Stimulated activated effector memory CD8-positive, alpha-beta T cell treated with anti-CD3 and anti-CD28 coated beads, Interleukin-12 subunit alpha, Interleukin-12 subunit beta, amount 100 ng/mL, for 72 hours (primary cell): ENCODE measurements around the gene BICRAL.
"Not testable (repeated sequence)": the region's sequence is repeated elsewhere in the genome, so short reads cannot be mapped to it uniquely, and the experiment has no call there.

ENCODE experiments used
- ATAC-seq: fragments of 150-1000 bp; cut with Tn5 transposase; 2 replicates; pipeline ENCODE4 v1.10.0; 2021
- DNase-seq, 2 donors: peaks; one replicate each; pipeline ENCODE4 v3.0.0; 2021 to 2022; ENCODE audit warnings: low spot score in 2 of 2
- H3K27ac Mint-ChIP-seq: one replicate; pipeline ENCODE4 v1.8.0; 2022; ENCODE audit warnings: mild to moderate bottlenecking, mixed read lengths
- H3K36me3 Mint-ChIP-seq: one replicate; pipeline ENCODE4 v1.8.0; 2022; ENCODE audit warnings: mild to moderate bottlenecking, mixed read lengths
- H3K4me1 Mint-ChIP-seq: one replicate; pipeline ENCODE4 v1.8.0; 2022; ENCODE audit warnings: mixed read lengths
- H3K4me3 Mint-ChIP-seq: one replicate; pipeline ENCODE4 v1.8.0; 2022; ENCODE audit warnings: mild to moderate bottlenecking, mixed read lengths
- H3K9me3 Mint-ChIP-seq: one replicate; pipeline ENCODE4 v1.8.0; 2022; ENCODE audit warnings: mixed read lengths

Gene BICRAL

GRCh38 chr6:42841844-42842584 is 60.2 kb downstream of the BICRAL start:
- DNase-seq (no peak), ATAC-seq (peak; percentile 62)
- H3K36me3 Mint-ChIP-seq, result peaks cover 40% of the 10 kb centered on the region
- H3K9me3 Mint-ChIP-seq, result no peaks in the 10 kb centered on the region
- no peak overlapping the region for H3K4me3 Mint-ChIP-seq
- peak overlapping the region; percentile 72 for H3K27ac Mint-ChIP-seq
- peaks cover 28% of the 10 kb centered on the region for H3K4me1 Mint-ChIP-seq

DNA sequence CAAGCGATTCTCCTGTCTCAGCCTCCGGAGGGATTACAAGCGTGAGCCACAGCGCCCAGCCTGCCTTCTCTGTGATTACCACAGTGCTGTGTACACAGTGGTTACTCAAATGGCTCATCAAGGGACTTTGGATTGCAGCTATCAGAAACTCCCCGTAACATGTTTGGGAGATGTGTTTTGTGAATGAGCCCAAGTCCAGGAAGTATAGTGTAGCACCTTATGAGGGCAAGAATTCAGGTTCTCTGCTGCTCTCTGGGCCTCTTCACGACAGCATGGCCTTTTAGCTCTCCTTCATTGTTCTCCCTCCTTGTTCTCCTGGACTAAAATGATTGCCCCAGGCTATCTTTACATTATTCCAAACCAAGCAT is 63.5 kb downstream of the BICRAL start:
- Mint-ChIP-seq H3K4me1 (peaks cover 28% of the 10 kb centered on the region), H3K36me3 (peaks cover 37% of the 10 kb centered on the region), H3K9me3 (no peaks in the 10 kb centered on the region), H3K4me3 (no peak overlapping the region), H3K27ac (no peak overlapping the region)
- ATAC-seq, result no peak
- no peak for DNase-seq

- Mint-ChIP-seq H3K4me3 (no peak overlapping the region), H3K36me3 (peaks cover 45% of the 10 kb centered on the region), H3K27ac (peak overlapping the region; percentile 64), H3K4me1 (peaks cover 24% of the 10 kb centered on the region), H3K9me3 (no peaks in the 10 kb centered on the region)
- no peak for DNase-seq
- no peak for ATAC-seq
Observed at GRCh38 chr6:42846505-42846904, 64.7 kb downstream of the BICRAL start.

- Mint-ChIP-seq H3K9me3 (no peaks in the 10 kb centered on the region), H3K4me1 (peaks cover 7% of the 10 kb centered on the region), H3K36me3 (peaks cover 60% of the 10 kb centered on the region), H3K4me3 (no peak overlapping the region), H3K27ac (no peak overlapping the region)
- DNase-seq (no peak), ATAC-seq (no peak)
Observed at GRCh38 chr6:42848700-42849099, 66.8 kb downstream of the BICRAL start.

DNA sequence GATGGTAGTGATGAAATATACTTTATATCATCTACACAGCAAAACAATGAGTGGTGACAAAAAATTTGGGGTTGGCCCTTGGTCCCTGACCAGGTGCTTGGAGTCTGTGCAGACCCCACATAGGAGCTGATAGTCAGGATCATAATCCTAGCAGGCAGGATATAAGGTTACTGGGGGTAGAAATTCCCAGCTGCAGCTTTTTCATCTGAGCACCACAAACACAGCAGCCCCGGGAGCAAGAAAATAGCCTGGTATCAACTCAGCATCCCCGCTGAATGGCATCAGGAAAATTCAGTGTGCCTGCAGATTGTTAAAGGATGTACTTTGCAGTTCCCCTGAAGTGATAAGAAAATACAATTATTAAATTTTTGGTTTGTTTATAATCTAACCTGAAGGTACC is 69.7 kb downstream of the BICRAL start:
- H3K4me3 Mint-ChIP-seq, result no peak overlapping the region

GRCh38 chr6:42860036-42860435 is 78.2 kb downstream of the BICRAL start:
- H3K9me3 Mint-ChIP-seq, result no peaks in the 10 kb centered on the region
- DNase-seq (no peak), ATAC-seq (no peak)
- H3K36me3 Mint-ChIP-seq, result peaks cover 100% of the 10 kb centered on the region
- no peak overlapping the region for H3K4me3 Mint-ChIP-seq
- H3K27ac Mint-ChIP-seq, result no peak overlapping the region
- H3K4me1 Mint-ChIP-seq, result no peaks in the 10 kb centered on the region

More for the DNA sequence above, 69.7 kb downstream of the BICRAL start:
- no peak overlapping the region for H3K27ac Mint-ChIP-seq
- H3K9me3 Mint-ChIP-seq, result no peaks in the 10 kb centered on the region
- H3K36me3 Mint-ChIP-seq, result peaks cover 64% of the 10 kb centered on the region
- H3K4me1 Mint-ChIP-seq, result no peaks in the 10 kb centered on the region
- DNase-seq (no peak), ATAC-seq (no peak)

DNA sequence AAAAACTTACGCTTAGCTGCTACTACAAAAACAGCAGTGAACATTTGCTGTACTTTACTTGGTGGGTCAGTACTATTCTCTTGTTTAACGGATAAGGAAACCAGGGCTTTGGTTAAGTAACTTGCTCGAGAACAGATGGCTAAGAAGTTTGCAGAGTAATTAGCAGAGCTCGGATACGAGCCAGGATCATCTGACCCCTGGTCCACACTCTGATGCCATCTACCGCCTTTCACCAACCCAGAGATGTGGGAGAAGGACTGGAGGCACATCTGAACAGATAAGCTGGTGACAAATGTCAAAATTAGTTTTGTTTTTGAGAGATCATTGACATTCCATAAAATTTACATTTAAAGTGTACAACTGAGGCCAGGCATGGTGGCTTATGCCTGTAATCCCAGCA is 78.6 kb downstream of the BICRAL start:
- Mint-ChIP-seq H3K27ac (no peak overlapping the region), H3K4me3 (no peak overlapping the region)

DNA sequence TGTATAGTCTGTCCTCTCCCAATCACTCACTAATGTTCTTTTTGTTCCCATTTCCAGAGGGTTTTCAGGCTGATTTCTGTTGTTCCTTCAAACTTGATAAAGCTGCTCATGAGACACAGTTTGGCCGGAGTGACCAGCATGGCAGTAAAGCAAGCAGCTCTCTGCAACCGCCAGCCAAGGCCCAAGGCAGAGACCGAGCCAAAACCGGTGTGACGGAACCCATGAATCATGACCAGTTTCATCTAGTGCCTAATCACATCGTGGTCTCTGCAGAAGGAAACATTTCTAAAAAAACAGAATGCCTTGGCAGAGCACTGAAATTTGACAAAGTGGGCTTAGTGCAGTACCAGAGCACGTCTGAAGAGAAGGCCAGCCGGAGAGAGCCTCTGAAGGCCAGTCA is 82.8 kb downstream of the BICRAL start:
- Mint-ChIP-seq H3K36me3 (peaks cover 85% of the 10 kb centered on the region), H3K4me1 (no peaks in the 10 kb centered on the region), H3K4me3 (no peak overlapping the region), H3K9me3 (no peaks in the 10 kb centered on the region), H3K27ac (peak overlapping the region; percentile 78)
- ATAC-seq, result no peak
- DNase-seq, result no peak

More for the DNA sequence above, 78.6 kb downstream of the BICRAL start:
- Mint-ChIP-seq H3K4me1 (no peaks in the 10 kb centered on the region), H3K9me3 (no peaks in the 10 kb centered on the region), H3K36me3 (peaks cover 100% of the 10 kb centered on the region)
- DNase-seq (no peak), ATAC-seq (no peak)

DNA sequence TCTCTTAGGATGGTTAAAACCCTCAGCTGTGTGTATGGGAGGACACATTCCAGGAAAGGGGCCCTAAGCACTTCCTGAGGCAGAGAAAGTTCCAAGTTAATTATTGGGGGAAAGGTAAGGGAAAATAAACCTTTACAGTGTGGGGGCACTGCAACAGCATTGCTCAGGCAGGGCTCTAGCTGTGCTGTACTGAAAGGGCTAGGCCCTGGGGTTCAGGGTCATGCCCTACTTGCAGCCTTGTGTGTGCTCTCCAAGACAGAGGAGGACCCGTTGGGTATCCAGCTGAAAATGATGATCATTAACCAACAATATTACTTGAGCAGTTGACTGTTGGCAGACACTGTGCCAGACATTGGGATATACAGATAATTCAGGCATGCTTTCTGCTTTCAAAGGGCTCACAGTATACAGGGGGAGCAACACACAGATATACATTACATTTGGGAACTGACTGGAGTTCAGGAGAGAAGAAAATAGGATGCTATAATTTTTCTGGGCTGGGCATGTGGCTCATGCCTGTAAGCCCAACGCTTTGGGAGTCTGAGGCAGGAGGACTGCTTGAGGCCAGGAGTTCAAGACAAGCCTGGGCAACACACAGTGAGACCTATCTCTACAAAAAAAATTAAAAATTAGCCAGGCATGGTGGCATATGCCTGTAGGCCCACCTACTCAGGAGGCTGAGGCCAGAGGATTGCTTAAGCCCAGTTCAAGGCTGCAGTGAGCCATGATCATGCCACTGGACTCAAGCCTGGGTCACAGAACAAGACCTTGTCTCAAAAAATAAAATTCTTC is 88.5 kb downstream of the BICRAL start:
- no peak for ATAC-seq
- Mint-ChIP-seq H3K9me3 (no peaks in the 10 kb centered on the region), H3K27ac (peak overlapping the region; percentile 75), H3K36me3 (peaks cover 27% of the 10 kb centered on the region), H3K4me1 (no peaks in the 10 kb centered on the region), H3K4me3 (no peak overlapping the region)
- DNase-seq, result no peak

GRCh38 chr6:42871711-42872110 is 89.9 kb downstream of the BICRAL start:
- ATAC-seq, result no peak
- Mint-ChIP-seq H3K27ac (peak overlapping the region; percentile 26), H3K4me3 (no peak overlapping the region)

DNA sequence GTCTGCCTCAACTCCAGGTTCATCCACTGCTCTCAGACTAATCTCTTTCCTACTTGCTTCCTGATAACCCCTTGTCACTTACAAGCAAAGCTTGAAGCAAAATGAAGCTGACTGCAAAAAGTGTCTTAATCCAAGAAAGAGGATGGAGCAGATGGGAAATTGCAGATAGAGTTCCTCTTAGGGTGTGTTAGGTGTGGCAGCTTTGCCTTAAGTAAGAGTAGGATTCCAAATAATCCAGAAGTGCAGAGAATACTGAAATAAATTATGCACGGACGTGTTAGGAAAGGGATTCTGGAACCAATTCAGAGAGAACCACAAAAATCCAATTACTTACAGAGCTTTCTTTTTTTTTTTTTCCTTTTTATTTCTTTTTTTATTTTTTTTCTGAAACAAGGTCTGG is 91.5 kb downstream of the BICRAL start:
- H3K36me3 Mint-ChIP-seq, result no peaks in the 10 kb centered on the region
- no peaks in the 10 kb centered on the region for H3K4me1 Mint-ChIP-seq
- no peak for ATAC-seq
- DNase-seq, result no peak
- no peak overlapping the region for H3K27ac Mint-ChIP-seq
- H3K9me3 Mint-ChIP-seq, result no peaks in the 10 kb centered on the region
- no peak overlapping the region for H3K4me3 Mint-ChIP-seq

More at GRCh38 chr6:42871711-42872110, 89.9 kb downstream of the BICRAL start:
- Mint-ChIP-seq H3K36me3 (peaks cover 14% of the 10 kb centered on the region), H3K4me1 (no peaks in the 10 kb centered on the region), H3K9me3 (no peaks in the 10 kb centered on the region)
- DNase-seq, result no peak

DNA sequence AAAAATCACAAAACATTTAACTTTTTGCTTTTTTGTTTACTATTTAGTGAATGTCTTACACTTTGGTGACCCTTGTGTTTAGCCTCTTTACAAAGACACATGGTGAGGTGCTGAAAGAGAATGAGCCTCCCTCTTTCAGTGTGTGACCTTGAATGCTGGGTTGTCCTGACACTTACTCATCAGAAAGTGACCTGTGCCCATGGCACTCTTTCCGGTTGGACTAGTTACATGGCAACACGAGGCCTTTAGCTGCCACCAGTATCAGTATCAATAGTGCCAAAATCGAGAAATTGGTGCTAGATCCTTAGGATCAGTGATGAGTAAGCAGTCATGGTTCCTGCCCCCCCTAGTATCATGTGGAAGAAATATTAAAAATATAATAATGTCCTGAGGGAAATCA is 95.8 kb downstream of the BICRAL start:
- ATAC-seq, result no peak
- Mint-ChIP-seq H3K36me3 (peaks cover 40% of the 10 kb centered on the region), H3K27ac (no peak overlapping the region), H3K4me3 (no peak overlapping the region), H3K4me1 (peaks cover 12% of the 10 kb centered on the region), H3K9me3 (no peaks in the 10 kb centered on the region)
- DNase-seq, result no peak

DNA sequence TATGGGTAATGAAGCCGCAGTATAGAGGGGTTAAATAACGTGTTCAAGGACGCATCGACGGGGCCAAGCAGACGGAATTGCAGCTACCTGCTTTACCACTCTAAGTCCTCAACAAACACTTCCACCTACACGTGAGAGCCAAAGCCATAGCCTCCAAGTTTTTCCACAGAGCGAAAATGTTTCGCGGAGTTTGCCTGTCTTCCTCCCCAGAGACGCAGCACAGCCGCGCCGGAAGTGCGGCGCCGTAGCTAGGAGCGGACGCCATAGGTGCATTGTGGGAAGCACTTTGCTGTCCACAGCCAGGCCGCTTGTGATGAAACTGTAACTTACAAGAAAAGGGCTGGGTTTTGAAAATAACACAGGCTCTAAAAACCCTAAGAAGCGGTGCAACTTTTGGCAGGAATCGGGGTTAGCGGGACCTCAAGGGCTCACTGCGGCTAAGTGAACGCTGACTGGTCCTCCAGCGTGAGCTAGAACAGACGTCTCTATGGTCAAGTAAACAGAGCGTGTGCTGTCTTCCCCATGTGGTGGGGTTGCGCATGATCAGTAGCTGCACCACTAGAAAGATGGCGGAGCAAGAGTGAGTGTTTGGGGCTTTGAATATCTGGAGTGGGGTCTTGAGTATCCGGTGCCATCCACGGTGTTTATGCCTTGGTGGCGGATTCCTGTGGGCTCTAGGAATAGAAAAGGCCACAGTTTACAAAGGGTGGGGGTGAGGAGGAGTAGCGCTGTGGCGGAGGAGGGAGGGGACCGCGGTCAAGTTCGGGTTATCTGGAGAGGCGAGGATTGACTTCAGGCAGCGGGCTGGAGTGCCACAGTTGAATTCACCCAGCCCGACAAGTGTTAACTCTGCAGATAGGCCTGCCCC is 97.8 kb downstream of the BICRAL start, which contains the start of gene RPL7L1:
Gene RPL7L1 (plus strand): TSS at position 245 of the 868 bp plus-strand sequence. CDS start 295 bp downstream, at position 540.
- Mint-ChIP-seq H3K4me1 (peaks cover 12% of the 10 kb centered on the region), H3K4me3 (peak within 1 kb of the TSS; percentile 87), H3K9me3 (no peaks in the 10 kb centered on the region), H3K36me3 (peaks cover 59% of the 10 kb centered on the region), H3K27ac (peak within 1 kb of the TSS; percentile 99)
- peak; percentile 97 for ATAC-seq
- peak; percentile 63 to 90 for DNase-seq

DNA sequence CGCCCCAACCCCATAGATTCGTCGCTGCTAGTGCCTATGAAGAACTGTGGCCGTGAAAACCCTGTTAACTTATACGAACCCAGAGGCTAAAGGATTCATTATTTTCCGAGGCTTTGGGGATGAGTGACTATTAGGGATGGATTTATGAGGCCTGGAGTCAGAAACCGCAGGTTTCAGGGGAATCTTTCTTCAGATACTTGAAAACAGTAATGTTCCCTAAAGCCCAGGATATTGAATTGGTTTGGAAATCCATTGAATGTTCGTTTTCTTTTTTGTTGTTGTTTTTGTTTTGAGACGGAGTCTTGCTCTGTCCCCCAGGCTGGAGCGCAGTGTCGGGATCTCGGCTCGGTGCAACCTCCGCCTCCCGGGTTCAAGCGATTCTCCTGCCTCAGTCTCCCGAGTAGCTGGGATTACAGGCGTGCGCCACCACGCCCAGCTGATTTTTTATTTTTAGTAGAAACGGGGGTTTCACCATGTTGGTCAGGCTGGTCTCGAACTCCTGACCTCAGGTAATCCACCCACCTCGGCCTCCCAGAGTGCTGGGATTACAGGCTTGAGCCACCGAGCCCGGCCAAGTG is 98.5 kb downstream of the BICRAL start:
- ATAC-seq, DNase-seq, H3K9me3 Mint-ChIP-seq: not testable (repeated sequence)
- H3K4me3 Mint-ChIP-seq, result peak overlapping the region; percentile 87
- H3K4me1 Mint-ChIP-seq, result peaks cover 12% of the 10 kb centered on the region
- peak overlapping the region; percentile 99 for H3K27ac Mint-ChIP-seq
- H3K36me3 Mint-ChIP-seq, result peaks cover 66% of the 10 kb centered on the region

GRCh38 chr6:42880871-42881270 is 99.0 kb downstream of the BICRAL start:
- peak overlapping the region; percentile 99 for H3K27ac Mint-ChIP-seq
- ATAC-seq, H3K9me3 Mint-ChIP-seq, DNase-seq: not testable (repeated sequence)
- peaks cover 12% of the 10 kb centered on the region for H3K4me1 Mint-ChIP-seq
- H3K36me3 Mint-ChIP-seq, result peaks cover 72% of the 10 kb centered on the region
- H3K4me3 Mint-ChIP-seq, result peak overlapping the region; percentile 87
